NK-92 (cell line): ENCODE results near the gene DPP9.
"Not testable (repeated sequence)": the region's sequence is repeated elsewhere in the genome, so short reads cannot be mapped to it uniquely, and the experiment has no call there.

Source experiments
- DNase-seq: peaks from one replicate; lab custom pipeline; 2025; ENCODE audit not compliant: unreplicated experiment; lab: John Stamatoyannopoulos, UW

DPP9 gene

DNA sequence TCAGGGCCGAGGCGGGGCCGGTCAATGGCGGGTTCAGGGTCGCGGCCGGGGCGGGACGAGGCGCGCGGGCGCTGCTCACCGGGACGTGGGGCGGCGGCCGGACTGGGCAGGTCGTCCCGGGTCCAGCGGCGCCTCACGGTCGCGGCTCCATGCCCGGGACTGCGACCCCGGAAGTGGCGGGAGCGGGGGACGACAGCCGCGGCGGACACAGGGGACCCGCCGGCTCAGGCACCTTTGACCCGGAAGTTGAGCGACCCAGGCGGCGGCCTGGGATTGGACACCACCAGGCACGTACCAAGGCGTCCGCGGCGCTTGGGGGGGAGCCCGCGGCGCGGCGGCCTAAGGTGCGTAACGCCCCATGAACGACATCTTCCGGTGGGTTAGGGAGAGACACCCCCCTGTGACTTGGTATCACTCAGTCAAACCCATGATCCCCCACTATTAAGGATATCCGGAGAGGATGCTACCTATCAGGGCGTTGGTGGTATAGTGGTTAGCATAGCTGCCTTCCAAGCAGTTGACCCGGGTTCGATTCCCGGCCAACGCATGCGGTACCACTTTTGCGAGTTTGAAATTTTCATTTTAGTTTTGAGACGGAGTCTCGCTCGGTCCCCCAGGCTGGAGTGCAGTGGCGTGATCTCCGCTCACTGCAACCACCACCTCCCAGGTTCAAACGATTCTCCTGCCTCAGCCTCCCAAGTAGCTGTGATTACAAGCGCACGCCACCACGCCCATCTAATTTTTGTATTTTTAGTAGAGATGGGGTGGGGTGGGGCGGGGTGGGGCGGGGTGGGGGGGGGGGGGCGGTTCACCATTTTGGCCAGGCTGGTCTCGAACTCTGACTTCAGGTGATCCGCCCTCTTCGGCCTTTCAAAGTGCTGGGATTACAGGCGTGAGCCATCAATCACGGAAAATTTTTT lies at the start of gene DPP9:
Gene DPP9 (minus strand): TSS at position 248 of the 920 bp plus-strand sequence. CDS start 3,936 bp downstream, outside the sequence.
- peak; percentile 83 for DNase-seq

GRCh38 chr19:4773047-4773640 lies 49.5 kb upstream of the DPP9 start:
- no peak for DNase-seq

GRCh38 chr19:4772566-4772965 lies 48.9 kb upstream of the DPP9 start:
- no peak for DNase-seq

GRCh38 chr19:4768934-4769777 lies 45.5 kb upstream of the DPP9 start:
- no peak for DNase-seq

DNA sequence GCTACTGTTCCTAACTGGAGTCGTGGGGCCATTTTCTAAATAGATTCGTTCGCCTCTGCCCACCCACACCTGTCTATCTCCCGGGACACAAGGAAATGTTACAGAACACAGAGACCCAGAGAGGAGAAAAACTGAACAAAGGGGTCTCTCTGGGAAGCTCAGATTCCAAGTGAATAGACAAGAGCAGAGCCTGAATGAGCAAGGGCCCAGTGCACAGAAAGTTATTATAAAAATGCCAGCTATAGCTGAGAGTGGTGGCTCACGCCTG lies 40.7 kb upstream of the DPP9 start:
- no peak for DNase-seq

GRCh38 chr19:4763021-4763420 lies 39.4 kb upstream of the DPP9 start:
- DNase-seq, result no peak

DNA sequence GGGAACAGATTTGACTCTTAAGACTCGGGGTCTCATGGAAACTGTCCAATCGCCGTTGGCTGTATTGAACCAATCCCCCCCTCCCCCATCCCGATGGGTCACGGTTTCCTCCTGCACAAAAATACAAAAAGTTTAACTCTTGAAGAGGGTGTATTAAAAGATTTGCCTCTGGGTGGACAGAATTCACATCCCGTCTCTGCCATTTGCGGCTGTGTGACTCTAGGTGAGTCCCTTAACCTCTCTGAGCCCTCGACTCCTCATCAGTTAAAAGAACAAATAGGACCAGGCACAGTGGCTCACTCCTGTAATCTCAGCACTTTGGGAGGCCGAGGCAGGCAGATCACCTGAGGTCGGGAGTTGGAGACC lies 36.6 kb upstream of the DPP9 start:
- no peak for DNase-seq

GRCh38 chr19:4759388-4760284 lies 36.0 kb upstream of the DPP9 start:
- no peak for DNase-seq

DNA sequence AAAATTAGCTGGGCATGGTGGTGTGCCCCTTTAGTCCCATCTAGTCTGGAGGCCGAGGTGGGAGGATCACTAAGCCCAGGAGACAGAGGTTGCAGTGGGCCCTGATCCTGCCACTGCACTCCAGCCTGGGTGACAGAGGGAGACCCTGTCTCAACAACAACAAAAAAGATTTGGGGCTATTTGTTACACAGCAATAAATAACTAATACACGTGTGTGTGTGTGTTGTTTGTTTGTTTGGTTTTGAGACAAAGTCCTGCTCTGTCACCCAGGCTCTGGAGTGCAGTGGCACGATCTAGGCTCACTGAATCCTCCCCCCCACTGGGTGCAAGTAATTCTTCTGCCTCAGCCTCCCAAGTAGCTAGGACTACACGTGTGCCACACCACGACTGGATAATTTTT lies 35.0 kb upstream of the DPP9 start:
- no peak for DNase-seq

- DNase-seq, result no peak
Observed at GRCh38 chr19:4758082-4758481, 34.4 kb upstream of the DPP9 start.

GRCh38 chr19:4755459-4755858 lies 31.8 kb upstream of the DPP9 start:
- DNase-seq, result no peak

- DNase-seq, result no peak
Observed at GRCh38 chr19:4754248-4754647, 30.6 kb upstream of the DPP9 start.

GRCh38 chr19:4749870-4750590 lies 26.4 kb upstream of the DPP9 start:
- no peak for DNase-seq

DNA sequence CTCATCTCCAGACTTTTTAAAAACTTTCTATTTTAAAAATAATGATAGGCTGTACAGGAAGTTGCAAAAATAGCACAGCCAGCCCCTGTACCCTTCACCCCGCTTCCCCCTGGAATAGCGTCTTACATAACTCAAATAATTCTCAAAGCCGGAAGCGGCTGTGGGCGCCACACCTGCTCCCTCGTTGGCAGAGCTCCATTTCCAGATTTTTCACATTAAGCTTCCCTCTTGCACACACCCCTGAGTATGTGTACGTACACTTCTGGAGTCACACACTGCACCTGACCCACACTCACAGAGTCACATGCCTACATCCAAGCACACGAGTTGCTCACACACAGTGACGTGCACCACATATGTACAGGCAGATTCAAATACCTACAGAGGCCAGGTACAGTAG lies 24.9 kb upstream of the DPP9 start:
- no peak for DNase-seq

- no peak for DNase-seq
Observed at GRCh38 chr19:4748185-4748584, 24.5 kb upstream of the DPP9 start.

- DNase-seq, result no peak
Observed at GRCh38 chr19:4745986-4746385, 22.3 kb upstream of the DPP9 start.

DNA sequence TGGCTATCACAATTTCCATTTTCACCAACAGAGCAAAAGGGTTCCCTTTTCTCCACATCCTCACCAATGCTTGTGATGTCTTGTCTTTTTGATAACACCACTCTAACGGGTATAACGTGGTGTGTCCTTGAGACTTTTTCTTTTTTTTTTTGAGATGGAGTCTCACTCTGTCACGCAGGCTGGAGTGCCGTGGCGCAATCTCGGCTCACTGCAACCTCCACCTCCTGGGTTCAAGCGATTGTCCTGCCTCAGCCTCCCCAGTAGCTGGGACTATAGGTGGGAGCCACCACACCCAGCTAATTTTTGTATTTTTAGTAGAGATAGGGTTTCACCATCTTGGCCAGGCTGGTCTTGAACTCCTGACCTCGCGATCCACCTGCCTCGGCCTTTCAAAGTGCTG lies 21.5 kb upstream of the DPP9 start:
- DNase-seq, result not testable (repeated sequence)

DNA sequence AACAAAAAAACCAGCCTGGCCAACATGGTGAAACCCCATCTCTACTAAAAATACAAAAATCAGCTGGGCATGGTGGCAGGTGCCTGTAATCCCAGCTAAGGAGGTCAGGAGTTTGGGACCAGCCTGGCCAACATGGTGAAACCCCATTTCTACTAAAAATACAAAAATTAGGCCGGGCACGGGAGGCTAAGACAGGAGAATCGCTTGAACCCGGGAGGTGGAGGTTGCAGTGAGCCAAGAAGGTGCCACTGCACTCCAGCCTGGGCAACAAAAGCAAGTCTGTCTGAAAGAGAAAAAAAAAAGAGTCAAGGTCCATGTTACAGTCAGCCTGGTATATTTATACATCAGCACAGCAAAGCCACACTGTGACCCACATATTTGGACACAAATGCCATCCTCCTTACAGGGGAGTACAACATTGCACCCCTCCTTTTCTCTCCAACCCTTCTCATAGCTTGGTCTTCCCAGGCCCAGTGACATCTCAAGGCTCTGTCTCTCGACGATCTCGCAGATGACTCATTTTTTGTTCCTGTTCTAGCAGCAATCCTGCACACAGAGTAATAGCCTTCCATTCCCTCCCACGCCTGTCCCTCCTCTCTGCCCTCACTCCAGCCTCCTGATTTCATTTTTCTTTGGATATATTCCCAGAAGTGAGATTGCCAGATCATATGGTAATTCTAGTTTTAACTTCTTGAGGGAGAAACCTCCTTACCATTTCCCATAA lies 21.0 kb upstream of the DPP9 start:
- DNase-seq, result no peak
